T-helper 1 cell treated with Interleukin-12 subunit alpha and Interleukin-12 subunit beta and Interleukin-4 antibody, amounts not matched to agents 30 ng/mL and 1 ng/mL, for 36 hours (primary cell): ENCODE data around the gene CLTRN. TPM values are rescaled to one million over a fixed set of nuclear protein-coding genes. Genes with fewer than 3 reads are reported as not detected.
"Not testable (repeated sequence)": the region's sequence is repeated elsewhere in the genome, so short reads cannot be mapped to it uniquely, and the experiment has no call there.

Experiments used
- intact Hi-C: fragments of 100-400 bp; cut with micrococcal nuclease; formaldehyde crosslinking; loops from one replicate; pipeline ENCODE4 v1.15.1; 2024
- total RNA-seq: library from RNA; stranded (reverse); gene quantifications from 2 replicates; pipeline ENCODE4 v1.2.3, GENCODE V29; 2022

The CLTRN gene
- total RNA-seq, 1 donor from 2014 or later, result not detected

- intact Hi-C loops, result not testable (repeated sequence)
Measured at GRCh38 chrX:15654804-15655203, 9.8 kb downstream of the CLTRN start.

- intact Hi-C loops, result no loop called here
Measured at GRCh38 chrX:15653961-15654360, 10.6 kb downstream of the CLTRN start.

- intact Hi-C loops, result loop anchor here (5.0 kb wide), 1 partner anchor 150 kb away; no protein-coding TSS in a partner anchor
Measured at GRCh38 chrX:15647510-15647909, 17.1 kb downstream of the CLTRN start.

GRCh38 chrX:15646543-15646942 lies 18.1 kb downstream of the CLTRN start:
- intact Hi-C loops, result loop anchor here (5.0 kb wide), 1 partner anchor 149 kb away; no protein-coding TSS in a partner anchor

GRCh38 chrX:15646031-15646430 lies 18.6 kb downstream of the CLTRN start:
- intact Hi-C loops, result loop anchor here (5.0 kb wide), 1 partner anchor 149 kb away; no protein-coding TSS in a partner anchor

GRCh38 chrX:15645266-15645665 lies 19.3 kb downstream of the CLTRN start:
- intact Hi-C loops, result loop anchor here (5.0 kb wide), 1 partner anchor 148 kb away; no protein-coding TSS in a partner anchor

GRCh38 chrX:15644560-15644872 lies 20.1 kb downstream of the CLTRN start:
- intact Hi-C loops, result no loop called here

GRCh38 chrX:15643786-15644559 lies 20.6 kb downstream of the CLTRN start:
- intact Hi-C loops, result no loop called here

- intact Hi-C loops, result no loop called here
Measured at GRCh38 chrX:15631637-15632036, 33.0 kb downstream of the CLTRN start.

GRCh38 chrX:15623054-15623453 lies 41.6 kb downstream of the CLTRN start:
- intact Hi-C loops, result no loop called here

- intact Hi-C loops, result no loop called here
Measured at GRCh38 chrX:15619053-15619755, 45.4 kb downstream of the CLTRN start.

GRCh38 chrX:15617111-15617510 lies 47.5 kb downstream of the CLTRN start:
- intact Hi-C loops, result no loop called here

- intact Hi-C loops, result no loop called here
Measured at GRCh38 chrX:15616531-15616930, 48.1 kb downstream of the CLTRN start.

GRCh38 chrX:15607067-15607466 lies 57.5 kb downstream of the CLTRN start:
- intact Hi-C loops, result no loop called here

- intact Hi-C loops, result no loop called here
Measured at GRCh38 chrX:15606136-15606535, 58.5 kb downstream of the CLTRN start.

- intact Hi-C loops, result no loop called here
Measured at GRCh38 chrX:15605226-15605625, 59.4 kb downstream of the CLTRN start.

GRCh38 chrX:15602761-15603160 lies 61.8 kb downstream of the CLTRN start:
- intact Hi-C loops, result loop anchor here (5.0 kb wide), 1 partner anchor 1525 kb away; no protein-coding TSS in a partner anchor

GRCh38 chrX:15601932-15602331 lies 62.7 kb downstream of the CLTRN start:
- intact Hi-C loops, result loop anchor here (5.0 kb wide), 1 partner anchor 1525 kb away; no protein-coding TSS in a partner anchor

- intact Hi-C loops, result loop anchor here (5.0 kb wide), 1 partner anchor 1527 kb away; no protein-coding TSS in a partner anchor
Measured at GRCh38 chrX:15600745-15601144, 63.9 kb downstream of the CLTRN start, which contains the start of gene ACE2. Gene ACE2 (minus strand): TSS chrX:15600960. CDS start chrX:15600911, 49 bp downstream.

- intact Hi-C loops, result loop anchor here (5.0 kb wide), 1 partner anchor 1527 kb away; no protein-coding TSS in a partner anchor
Measured at GRCh38 chrX:15600049-15600448, 64.6 kb downstream of the CLTRN start.

- intact Hi-C loops, result no loop called here
Measured at GRCh38 chrX:15599461-15599860, 65.1 kb downstream of the CLTRN start.

- intact Hi-C loops, result no loop called here
Measured at GRCh38 chrX:15598026-15598425, 66.6 kb downstream of the CLTRN start.
